ENCODE results near the gene NCMAP. TPM values are rescaled to one million over a fixed set of nuclear protein-coding genes. Genes with fewer than 3 reads are reported as not detected.

Gene NCMAP
- total and polyA plus RNA-seq, 2 of the 8 experiments (the other 6 are each of a cell fraction or from before 2014, with no cell fraction given) = 0.21 to 0.39 TPM

GRCh38 chr1:24643363-24644099, 87.6 kb downstream of the NCMAP start (continued):
- 0 out of 2 replicates have a peak, but pooled peaks have one; percentile 10 for TF ChIP-seq TAF1 (IDR thresholded peaks at IDR 0.05; ENCODE audit: low read depth, low read length)

All from H1 (cell line).